Stimulated activated CD8-positive, alpha-beta memory T cell treated with anti-CD3 and anti-CD28 coated beads, Interleukin-12 subunit alpha, Interleukin-12 subunit beta, amount 100 ng/mL, for 4 hours (primary cell): ENCODE data around the gene CENPX.

Experiments
- DNase-seq: peaks from one replicate; pipeline ENCODE4 v3.0.0-alpha.2; 2020; ENCODE audit warnings: low read depth

CENPX gene

DNA sequence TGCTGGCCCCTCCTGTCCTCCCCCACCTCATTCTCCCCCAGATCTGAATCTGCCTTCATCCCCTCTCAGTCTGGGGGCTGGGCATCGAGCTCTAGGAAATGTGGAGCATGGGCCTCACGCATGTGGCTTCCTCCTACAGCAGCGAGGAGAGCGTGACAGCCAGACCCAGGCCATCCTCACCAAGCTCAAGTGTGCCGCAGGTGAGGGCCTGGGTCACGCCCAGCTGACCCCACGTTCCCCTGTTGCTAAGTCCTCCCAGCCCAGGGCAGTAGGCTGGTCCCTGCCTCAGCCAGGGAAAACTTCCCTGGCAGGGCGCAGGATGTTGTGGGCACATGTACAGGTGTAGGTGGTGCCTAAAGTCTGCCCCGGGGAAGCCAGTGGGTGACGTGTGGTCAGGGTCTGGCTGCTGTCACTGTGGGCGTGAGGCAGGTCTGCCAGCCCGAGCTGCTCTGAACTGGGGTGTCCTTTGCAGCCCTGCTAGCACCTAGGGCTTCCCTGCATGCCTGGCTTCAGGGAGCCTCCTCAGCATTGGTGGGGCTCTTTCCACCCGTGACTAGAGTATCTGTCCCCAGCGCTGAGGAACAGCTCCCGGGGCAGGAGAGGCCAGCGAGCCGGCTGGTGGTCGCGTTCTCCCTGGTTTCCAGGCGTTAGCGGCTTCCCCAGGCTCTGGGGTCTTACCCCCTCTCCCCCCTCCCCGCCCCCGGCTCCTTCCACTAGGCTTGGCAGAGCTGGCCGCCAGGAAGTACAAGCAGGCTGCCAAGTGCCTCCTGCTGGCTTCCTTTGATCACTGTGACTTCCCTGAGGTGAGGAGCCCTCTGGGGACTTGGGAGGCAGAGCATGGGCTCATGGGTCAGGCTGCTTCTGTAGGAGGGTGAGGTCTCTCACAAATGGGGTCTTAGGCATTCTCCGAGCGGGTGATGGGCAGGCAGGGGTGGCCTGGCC lies 32.6 kb upstream of the CENPX start:
- DNase-seq = no peak

DNA sequence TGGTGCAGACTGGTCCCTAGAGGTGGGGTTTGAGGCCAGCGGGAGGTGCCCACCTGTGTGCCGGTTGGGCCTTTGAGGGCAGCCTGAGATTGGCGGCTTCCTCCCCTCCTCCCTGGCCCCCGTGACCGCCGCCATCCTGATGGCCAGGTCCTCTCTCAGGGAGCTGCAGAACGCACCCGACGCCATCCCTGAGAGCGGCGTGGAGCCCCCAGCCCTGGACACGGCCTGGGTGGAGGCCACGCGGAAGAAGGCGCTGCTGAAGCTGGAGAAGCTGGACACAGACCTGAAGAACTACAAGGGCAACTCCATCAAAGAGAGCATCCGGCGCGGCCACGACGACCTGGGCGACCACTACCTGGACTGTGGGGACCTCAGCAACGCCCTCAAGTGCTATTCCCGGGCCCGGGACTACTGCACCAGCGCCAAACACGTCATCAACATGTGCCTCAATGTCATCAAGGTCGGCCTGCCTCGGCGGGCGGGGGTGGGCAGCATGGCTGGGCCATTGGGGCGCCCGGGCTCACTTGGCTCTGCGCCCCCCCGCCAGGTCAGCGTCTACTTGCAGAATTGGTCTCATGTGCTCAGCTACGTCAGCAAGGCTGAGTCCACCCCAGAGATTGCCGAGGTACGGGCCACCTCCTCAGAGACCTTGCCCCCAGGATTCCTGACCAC lies 31.8 kb upstream of the CENPX start:
- no peak for DNase-seq

DNA sequence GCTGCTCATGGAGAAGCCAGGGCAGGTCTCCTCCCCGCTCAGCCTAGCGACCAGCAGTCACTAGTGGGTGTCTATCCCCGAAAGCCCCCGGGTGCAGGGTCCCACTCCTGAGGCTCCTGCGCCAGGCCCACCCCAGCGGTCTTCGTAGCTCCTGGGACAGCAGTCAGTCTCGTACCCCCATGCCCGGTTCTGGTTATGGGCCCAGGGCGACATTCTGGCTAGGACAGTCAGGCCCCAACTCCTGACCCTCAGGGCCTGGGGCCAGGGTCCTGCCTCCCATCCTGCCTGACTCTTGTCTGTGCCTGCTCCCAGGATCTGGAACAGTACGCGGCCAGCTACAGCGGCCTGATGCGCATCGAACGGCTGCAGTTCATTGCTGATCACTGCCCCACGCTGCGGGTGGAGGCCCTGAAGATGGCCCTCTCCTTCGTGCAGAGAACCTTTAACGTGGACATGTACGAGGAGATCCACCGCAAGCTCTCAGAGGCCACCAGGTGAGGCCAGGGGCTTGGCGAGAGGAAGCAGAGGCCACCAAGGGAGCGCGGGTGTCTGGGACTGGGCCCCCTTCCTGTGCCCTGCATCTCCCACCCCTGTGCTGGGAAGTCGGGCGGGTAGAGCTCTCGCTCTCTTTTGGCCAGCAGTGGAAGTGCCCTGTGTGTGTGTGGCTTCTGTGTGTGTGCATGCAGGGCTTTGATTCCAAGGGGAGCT lies 31.0 kb upstream of the CENPX start:
- no peak for DNase-seq

DNA sequence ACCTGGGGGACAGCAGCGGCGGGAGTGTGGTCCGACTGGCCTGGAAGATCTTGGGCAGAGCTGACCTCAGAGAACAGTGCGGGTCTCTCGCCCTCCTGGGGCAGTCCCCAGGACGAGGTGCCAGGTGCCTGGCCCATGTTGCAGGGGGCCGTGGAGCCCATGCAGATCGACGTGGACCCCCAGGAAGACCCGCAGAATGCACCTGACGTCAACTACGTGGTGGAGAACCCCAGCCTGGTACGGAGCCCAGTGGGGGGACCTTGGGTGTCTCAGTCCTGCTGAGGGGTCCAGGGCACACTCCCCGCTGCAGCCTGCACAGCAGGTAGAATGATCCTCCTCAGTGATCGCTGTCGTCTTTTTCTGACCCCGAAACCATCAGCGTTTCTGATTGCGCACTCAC lies 30.5 kb upstream of the CENPX start:
- no peak for DNase-seq

DNA sequence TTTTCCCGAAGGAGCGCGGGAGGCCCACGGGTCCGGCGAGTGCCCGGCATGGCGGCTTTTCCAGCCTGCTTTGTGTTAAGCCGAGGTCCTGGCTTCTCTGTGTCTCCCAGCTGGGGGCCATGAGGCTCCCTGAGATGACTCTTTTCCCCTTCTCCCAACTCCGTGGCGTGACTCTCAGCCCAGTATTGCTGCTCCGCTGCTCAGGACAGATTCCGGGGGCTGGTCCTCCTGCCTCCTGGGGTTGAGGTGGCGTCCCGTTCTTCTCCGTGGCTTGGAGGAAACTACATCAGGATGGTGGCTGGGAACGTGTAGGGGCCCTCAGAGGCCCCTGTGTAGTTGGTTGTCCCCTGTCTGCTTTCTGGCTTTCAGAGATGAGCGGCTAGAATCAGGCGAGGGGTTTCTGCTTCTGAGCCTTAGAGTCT lies 30.0 kb upstream of the CENPX start:
- no peak for DNase-seq

DNA sequence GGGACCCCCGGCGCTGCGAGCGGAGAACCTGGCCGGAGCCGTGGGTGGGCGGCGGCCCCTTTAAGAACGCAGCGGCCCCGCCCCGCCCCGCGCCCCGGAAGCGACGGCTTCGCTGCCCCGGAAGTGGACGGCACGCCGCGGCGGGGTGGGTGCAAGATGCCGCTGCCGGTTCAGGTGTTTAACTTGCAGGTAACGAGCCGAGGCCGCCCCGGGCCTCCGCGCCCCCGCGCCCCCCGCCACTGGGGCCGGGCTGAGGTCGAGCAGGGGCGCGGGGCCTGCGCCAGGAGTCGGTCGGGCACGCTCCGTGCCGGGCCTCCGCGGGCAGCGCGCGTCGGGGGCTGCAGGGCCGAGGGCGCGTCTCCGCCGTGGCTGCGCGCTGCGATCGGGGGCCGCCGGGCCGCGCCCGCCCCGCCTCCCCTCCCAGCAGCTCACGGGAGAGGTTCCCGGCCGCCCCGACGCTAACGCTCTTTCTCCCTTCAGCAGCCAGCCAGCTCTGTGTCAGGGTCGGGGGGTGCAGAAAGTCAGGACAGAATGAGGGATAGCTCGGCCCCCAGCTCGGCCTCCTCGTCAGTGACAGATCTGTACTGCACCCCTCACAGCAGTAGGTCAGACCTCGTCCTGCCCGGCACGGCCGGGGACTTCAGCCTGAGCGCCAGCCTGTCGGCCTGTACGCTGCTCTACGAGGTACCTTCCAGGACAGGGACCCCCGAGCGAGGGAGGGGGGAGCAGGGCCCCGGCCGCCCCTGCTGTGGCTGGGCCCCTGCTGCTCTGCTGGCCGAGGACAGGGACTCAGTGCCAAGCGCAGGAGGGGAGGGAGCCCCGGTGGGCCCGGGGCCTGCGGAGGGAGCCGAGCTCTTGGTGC lies 29.3 kb upstream of the CENPX start, which contains the start of the genes GPS1 and RFNG:
TSS of gene GPS1 (plus strand) at position 123 of the 862 bp plus-strand sequence. CDS start at position 157, 34 bp downstream.
TSS of gene RFNG (minus strand) at position 36 of the 862 bp plus-strand sequence. CDS start 45 bp downstream, outside the sequence.
- DNase-seq = peak; percentile 74

DNA sequence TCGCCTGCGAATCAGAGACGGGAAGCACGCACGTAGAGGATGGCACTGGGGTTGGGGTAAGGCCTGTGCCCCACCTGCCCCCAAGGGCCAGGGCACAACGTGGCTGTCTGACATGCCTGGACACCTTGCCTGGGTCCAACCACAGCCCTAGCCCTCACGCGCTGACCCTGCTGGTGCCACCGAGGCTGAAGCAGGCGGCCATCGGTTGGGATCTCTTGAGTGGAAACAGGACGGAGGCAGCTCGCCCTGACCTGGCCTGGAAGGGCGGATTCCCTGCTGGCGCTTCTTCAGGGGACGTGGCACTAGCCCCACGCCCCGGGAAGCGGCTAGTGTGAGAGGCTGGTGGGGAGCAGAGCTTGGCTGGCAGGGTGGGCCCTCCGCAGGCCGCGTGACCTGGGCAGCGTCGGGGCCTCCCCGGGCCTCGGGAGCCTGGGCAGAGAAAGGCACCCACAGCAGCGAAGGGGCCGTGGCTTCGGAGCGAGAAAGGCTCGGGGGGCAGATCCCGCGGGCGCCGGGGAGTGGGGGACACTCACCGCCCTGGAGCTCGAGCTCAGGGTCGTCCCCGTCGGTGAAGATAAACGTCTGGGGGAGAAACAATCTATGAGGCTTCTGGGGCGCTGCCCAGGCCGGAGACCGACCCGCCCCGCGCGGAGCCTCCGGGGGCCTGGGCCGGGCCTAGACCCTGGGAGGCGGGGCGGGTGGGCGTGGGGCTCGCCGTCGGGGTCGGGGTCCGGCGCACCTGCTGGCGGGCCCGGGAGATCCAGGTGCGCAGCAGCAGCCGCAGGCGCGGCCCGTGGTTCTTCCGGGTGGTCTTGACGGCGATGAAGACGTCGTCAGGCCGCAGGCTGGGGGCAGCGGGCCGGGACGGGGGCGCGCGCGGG lies 28.3 kb upstream of the CENPX start:
- DNase-seq = no peak

DNA sequence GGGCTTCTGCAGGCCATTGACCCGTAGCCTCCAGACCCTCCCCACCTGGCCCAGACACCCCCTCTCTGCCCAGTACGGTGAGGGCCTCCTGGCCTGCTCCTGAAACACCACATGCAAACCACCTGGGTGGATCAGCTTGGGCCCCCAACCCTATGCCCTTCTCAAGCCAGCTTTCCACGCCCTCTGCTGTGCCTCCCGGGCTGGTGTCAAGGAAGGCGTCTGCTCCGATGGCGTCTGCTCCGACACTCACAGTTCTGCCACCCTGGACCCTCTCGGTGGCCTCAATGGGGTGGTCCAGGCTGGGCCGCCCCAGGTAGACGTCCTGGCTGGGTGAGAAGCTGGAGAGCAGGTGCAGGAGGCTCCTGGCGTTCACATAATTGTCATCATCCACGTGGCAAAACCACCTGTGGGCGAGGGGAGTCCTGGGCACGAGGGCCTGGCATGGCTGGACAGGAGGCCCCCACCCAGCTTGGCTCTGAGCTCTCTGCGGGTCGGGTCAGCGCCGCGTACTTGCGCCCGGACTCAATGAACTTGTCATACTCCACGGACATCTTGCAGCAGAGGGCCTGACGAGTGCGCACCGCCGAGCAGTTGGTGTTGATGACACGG lies 27.6 kb upstream of the CENPX start:
- DNase-seq = no peak

DNA sequence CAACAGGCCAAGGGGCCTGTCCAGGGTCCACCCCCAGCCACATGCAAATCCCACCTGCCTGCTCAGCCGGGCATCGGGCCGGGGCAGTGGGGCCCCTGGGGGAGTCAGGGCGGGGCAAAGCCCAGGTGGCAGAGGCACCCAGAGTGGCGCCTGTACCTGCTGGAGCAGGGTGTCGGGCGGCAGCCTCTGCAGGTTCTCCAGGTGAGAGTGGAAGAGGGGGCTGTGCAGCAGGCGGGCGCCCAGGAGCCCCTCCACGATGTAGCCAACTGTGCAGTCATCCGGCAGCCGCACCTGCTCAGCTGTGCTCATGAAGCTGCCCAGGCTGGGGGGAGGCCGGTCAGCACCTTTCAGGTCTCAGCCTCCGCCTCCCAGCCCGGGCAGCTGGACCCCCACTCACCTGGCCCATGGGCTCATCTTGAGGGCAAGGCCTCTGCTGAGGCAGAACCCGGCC lies 26.9 kb upstream of the CENPX start:
- no peak for DNase-seq

DNA sequence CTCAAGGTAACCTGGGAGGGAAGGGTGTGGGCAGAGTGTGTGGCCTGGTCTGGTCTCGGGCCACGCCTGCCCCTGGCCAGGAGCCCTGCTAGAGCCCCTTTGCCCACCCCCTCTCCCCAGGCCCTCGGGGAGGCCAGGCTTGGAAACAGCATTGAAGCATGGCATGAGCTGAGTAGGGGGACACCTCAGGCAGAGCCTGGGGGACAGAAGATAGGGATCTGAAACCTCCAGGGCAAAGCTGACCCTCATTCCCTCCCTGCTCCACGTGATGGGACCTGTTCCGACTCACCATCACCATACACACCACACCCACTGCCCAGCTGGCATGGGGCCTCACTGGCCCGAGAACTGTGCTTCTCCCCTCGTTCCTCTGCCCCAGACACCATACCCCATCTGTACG lies 26.4 kb upstream of the CENPX start:
- no peak for DNase-seq

DNA sequence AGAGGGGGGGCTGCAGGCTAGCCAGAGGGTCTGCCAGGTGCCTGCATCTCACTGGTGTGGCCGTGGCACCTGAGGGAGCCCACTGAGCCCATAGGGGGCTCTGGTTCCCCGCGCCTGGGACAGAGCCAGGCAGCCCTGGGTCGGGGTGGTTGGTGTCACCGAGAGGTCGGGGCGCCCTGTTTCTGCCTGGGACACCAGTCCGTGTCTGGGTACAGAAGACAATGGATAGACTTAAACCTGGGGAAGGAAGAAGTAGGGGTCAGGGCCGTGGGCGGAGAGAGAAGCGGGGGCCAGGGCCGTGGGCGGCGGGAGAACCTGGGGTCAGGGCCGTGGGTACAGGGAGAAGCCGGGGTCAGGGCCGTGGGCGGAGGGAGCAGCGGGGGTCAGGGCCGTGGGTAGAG lies 25.9 kb upstream of the CENPX start:
- no peak for DNase-seq

DNA sequence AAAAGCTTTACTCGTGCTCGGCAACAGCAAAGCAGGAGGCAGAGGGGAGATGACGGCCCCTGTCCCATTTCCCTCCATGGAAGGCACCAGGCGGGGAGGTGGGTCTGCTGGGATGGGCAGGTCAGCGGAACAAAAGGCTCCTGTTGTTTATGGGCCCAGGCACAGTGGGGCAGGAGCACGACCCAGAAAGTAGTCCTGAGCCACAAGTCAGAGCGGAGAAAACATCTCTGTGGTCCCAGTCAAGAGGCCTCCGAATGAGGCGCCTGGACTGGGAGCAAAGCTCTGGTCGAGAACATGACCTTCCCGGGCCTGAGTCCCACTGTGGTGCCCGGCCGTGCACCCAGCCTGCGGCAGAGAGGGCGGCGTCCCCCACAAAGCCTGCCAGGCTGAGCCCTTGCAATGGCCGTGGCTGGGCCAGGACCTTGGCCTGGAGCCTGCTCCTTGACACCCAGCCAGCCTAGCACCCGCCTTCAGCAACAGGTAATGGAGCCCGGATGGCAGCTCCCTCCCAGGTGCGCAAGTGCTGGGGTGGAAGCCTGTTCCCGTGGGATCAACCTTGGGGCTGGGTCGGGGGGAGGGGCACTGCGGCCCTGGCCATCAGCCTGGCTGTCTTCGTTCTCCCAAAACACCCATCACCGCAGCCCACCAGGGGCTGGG lies 25.4 kb upstream of the CENPX start:
- DNase-seq = no peak

DNA sequence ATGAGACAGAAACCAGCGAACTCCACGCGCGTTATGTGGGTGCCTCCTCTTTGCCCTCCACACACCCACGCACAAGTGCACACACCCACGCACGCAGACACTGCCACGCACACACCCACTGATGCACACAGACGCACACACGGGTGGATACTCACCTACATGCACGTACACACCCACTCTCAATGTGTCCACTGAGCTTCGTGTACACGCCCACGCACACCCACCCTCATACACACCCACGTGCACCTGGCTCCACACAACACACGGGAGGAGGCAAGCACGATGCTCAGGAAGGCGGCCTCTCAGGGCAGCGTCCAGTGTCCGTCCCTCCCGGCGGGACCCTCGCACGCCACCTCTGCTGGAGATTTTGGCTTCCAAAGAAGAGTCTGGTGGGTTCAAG lies 24.7 kb upstream of the CENPX start:
- no peak for DNase-seq

DNA sequence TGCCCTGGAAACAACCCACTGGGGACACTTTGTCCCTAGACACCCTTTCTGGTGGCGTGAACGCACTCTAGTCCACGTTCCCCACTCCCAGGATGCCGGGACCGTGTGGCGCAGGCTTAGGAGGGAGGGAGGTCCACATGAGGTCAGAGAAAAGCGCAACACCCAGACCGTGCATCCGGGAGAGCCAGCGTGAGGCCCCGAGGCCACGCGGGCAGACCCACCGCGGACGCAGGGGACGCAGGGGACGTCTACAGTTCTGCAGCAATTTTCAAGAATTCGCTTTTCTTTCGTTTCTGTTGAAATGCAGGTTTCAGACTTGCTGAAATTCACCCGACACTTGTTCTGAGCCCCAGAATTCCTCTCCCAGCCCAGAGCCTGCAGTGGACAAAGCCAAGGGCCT lies 24.2 kb upstream of the CENPX start:
- DNase-seq = no peak

DNA sequence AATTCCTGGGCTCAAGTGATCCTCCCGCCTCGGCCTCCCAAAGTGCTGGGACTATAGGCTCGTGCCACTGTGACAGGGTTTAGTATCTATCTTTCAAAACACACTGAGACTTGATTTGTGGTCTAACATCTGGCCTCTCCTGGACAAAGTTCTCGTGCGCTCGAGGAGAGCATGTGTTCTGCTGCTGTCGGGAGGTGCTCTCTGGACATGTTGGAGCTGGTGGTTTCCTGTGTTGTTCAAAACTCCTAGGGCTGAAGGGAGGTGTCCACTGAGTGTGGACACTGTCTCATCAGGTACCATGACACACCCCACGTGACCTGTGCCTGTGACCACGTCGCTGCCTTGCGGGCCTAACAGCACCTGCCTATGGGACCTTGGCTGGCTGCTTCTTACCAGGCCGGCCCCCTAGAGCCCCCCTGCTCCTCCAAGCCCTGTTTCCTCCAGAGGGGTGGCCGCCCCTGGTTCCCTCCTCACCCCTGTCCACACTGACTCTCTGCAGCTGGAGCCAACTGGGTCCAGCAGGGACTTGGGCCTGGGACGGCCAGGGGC lies 23.3 kb upstream of the CENPX start:
- DNase-seq = no peak

DNA sequence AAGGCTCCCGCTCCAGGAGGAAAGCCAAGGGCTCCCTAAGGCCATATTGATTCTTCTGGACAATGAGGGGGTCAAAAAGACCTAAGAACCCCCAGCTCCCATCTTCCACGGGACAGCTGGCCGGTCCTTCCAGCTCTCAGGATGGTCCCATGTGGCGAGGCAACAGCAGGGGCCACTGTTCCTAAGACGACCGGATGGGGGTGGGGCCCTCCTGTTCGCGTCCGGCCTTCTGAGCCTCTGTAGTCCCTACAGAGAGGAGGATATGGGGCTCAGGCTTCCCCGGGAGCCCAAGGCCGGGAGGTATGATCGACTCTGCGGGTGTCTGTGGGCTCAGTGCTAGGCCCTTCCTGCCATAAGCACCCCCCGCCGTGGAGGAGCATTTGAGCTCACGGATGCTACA lies 20.8 kb upstream of the CENPX start:
- no peak for DNase-seq

DNA sequence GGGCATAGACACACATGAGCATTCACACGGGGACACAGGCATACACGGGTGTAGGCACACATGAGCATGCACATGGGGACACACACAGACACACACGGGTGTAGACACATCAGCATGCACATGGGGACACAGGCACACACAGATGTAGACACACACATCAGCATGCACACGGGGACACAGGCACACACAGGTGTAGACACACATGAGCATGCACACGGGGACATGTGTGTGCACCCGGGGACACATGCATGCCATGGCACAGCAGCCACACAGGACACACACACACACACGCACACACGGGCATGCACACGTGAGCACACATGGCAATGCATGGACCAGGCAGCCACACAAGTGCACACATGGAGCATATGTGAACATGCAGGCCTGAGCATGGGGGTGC lies 20.0 kb upstream of the CENPX start:
- no peak for DNase-seq

DNA sequence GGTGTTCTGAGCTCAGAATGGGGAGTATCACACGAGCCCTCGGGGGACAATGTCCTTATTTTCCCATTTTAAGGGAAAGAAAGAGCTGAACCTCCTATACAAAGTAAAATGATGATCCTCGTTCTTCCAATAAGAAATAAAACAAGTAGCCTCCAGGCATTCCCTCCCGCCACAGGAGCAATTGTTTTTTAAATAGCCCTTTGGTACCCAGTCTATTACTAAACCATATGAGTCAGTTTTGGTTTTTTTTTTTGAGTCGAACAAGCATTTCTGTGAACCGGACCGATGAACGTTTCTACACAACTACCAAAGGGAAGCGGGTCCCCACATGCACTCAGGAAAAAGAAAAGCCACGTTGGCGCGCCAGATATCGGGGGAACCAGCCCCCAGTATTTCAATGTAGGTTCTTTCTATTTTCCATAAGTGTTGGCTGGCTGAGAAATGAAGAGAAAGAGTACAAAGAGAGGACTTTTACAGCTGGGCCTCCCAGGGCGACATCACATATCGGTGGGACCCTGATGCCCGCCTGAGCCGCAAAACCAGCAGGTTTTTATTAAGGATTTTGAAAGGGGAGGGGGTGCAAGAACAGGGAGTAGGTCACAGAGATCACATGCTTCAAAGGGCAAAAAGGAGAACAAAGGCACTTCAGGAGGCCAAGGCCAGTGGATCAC lies 18.6 kb upstream of the CENPX start:
- DNase-seq = no peak
